Small intestine (tissue), 7 donors: ENCODE data around the gene ADAMTS2. TPM values are rescaled to one million over a fixed set of nuclear protein-coding genes. Genes with fewer than 3 reads are reported as not detected.

ENCODE experiments used
- DNase-seq, 2 donors: peaks; one replicate each; pipeline versions ENCODE4 v3.0.0 to v3.0.0-alpha.2; 2013
- FAIRE-seq: peaks from 2 replicates; lab custom pipeline; 2012; peaks lifted over from hg19 to GRCh38; lab: Jason Lieb, UNC
- H3K27ac ChIP-seq, 3 donors: one replicate each; pipeline ENCODE4 v1.5.1; 2013; ENCODE audit warnings: low read length in 2 of 3, mild to moderate bottlenecking in 2 of 3, control low read depth in 1 of 3, inconsistent platforms in 1 of 3, low read depth in 1 of 3, moderate library complexity in 1 of 3
- H3K27me3 ChIP-seq, 3 donors: one replicate each; pipeline ENCODE4 v1.6.1; 2013; ENCODE audit warnings: low read length in 3 of 3, inconsistent platforms in 1 of 3; ENCODE audit not compliant: control insufficient read depth in 3 of 3, insufficient read depth in 3 of 3
- H3K36me3 ChIP-seq, 3 donors: one replicate each; pipeline ENCODE4 v1.6.1; 2013; ENCODE audit warnings: low read length in 3 of 3, inconsistent platforms in 1 of 3, low read depth in 1 of 3, mild to moderate bottlenecking in 1 of 3, moderate library complexity in 1 of 3; ENCODE audit not compliant: control insufficient read depth in 3 of 3, insufficient read depth in 2 of 3
- H3K4me1 ChIP-seq, 3 donors: one replicate each; pipeline ENCODE4 v1.6.1; 2013; ENCODE audit warnings: low read length in 2 of 3, inconsistent platforms in 1 of 3, low read depth in 1 of 3, mild to moderate bottlenecking in 1 of 3, moderate library complexity in 1 of 3; ENCODE audit not compliant: control insufficient read depth in 3 of 3, insufficient read depth in 2 of 3
- H3K4me3 ChIP-seq, 3 donors: one replicate each; pipeline ENCODE4 v1.5.1; 2013; ENCODE audit warnings: low read length in 3 of 3, control low read depth in 1 of 3, inconsistent platforms in 1 of 3, low read depth in 1 of 3, mild to moderate bottlenecking in 1 of 3, moderate library complexity in 1 of 3
- H3K9me3 ChIP-seq, 2 donors: one replicate each; pipeline ENCODE4 v1.6.1; 2013; ENCODE audit warnings: low read depth in 1 of 2, low read length in 1 of 2; ENCODE audit not compliant: control insufficient read depth in 2 of 2, insufficient read depth in 1 of 2
- WGBS, 3 donors: extraction: QIAGEN DNeasy Blood & Tissue Kit; methylation state at CpG; one replicate each; pipeline ENCODE4 v1.1.7; 2013; 5-methylcytosine and 5-hydroxymethylcytosine counted together
- polyA plus RNA-seq, 4 donors: library from polyadenylated mRNA; stranded (reverse) in 3 of 4; unstranded in 1 of 4; fragments of 200-250 nt in 3 of 4; fragments of 120-200 nt in 1 of 4; gene quantifications; one replicate each; pipeline versions ENCODE4 v1.2.1 to v1.2.3, GENCODE V29; 2013
- donor health status: healthy with polysubstance abuse.
- donor health status: control.
- donor health status: control.
- donor health status: Bipolar disorder and iron deficiency.
- donor health status: healthy.

The ADAMTS2 gene
- polyA plus RNA-seq, 4 donors = 0.22 to 6.3 (median 2.4) TPM

GRCh38 chr5:179303451-179304200, 41.6 kb downstream of the ADAMTS2 start:
- H3K27me3 ChIP-seq = no peaks in the 10 kb centered on the region
- H3K27ac ChIP-seq = peak overlapping the region in 1 of 3 donors; percentile 6
- WGBS, 3 donors = 81 to 92% (median 85%) methylated on average over 14 of the region's 14 CpGs
- no peak for DNase-seq
- FAIRE-seq = no peak
- H3K9me3 ChIP-seq = peaks cover 0 to 3% of the 10 kb centered on the region in 2 donors
- H3K4me3 ChIP-seq = no peak overlapping the region
- H3K4me1 ChIP-seq = no peaks in the 10 kb centered on the region
- no peaks in the 10 kb centered on the region for H3K36me3 ChIP-seq

- H3K4me3 ChIP-seq = no peak overlapping the region
- DNase-seq = no peak
- no peak overlapping the region for H3K27ac ChIP-seq
- H3K27me3 ChIP-seq = no peaks in the 10 kb centered on the region
- no peaks in the 10 kb centered on the region for H3K36me3 ChIP-seq
- WGBS, 3 donors = 74 to 82% (median 81%) methylated on average over 12 to 13 of the region's 13 CpGs
- no peak for FAIRE-seq
- H3K9me3 ChIP-seq = peaks cover 0 to 7% of the 10 kb centered on the region in 2 donors
- H3K4me1 ChIP-seq = no peaks in the 10 kb centered on the region
Observed at GRCh38 chr5:179302499-179303185, 42.6 kb downstream of the ADAMTS2 start.

- peaks cover 0 to 7% of the 10 kb centered on the region in 2 donors for H3K9me3 ChIP-seq
- H3K4me3 ChIP-seq = no peak overlapping the region
- no peak for DNase-seq
- WGBS, 3 donors = 77 to 86% (median 80%) methylated on average over 17 of the region's 17 CpGs
- no peaks in the 10 kb centered on the region for H3K36me3 ChIP-seq
- no peaks in the 10 kb centered on the region for H3K27me3 ChIP-seq
- no peak for FAIRE-seq
- H3K27ac ChIP-seq = no peak overlapping the region
- no peaks in the 10 kb centered on the region for H3K4me1 ChIP-seq
Observed at GRCh38 chr5:179301796-179302195, 43.5 kb downstream of the ADAMTS2 start.

- H3K4me1 ChIP-seq = no peaks in the 10 kb centered on the region
- 89 to 94% (median 90%) methylated on average over 6 of the region's 6 CpGs for WGBS, 3 donors
Observed at GRCh38 chr5:179301376-179301775, 43.9 kb downstream of the ADAMTS2 start.

GRCh38 chr5:179300581-179301180, 44.6 kb downstream of the ADAMTS2 start:
- Histone ChIP-seq H3K27ac (no peak overlapping the region), H3K4me3 (no peak overlapping the region), H3K4me1 (no peaks in the 10 kb centered on the region), H3K36me3 (no peaks in the 10 kb centered on the region), H3K27me3 (no peaks in the 10 kb centered on the region), H3K9me3 (peaks cover 0 to 7% of the 10 kb centered on the region in 2 donors)
- WGBS, 3 donors = 59 to 68% (median 64%) methylated on average over 14 of the region's 14 CpGs
- no peak for FAIRE-seq
- DNase-seq = no peak

More at GRCh38 chr5:179301376-179301775, 43.9 kb downstream of the ADAMTS2 start:
- peaks cover 0 to 7% of the 10 kb centered on the region in 2 donors for H3K9me3 ChIP-seq
- no peaks in the 10 kb centered on the region for H3K27me3 ChIP-seq
- no peak overlapping the region for H3K4me3 ChIP-seq
- FAIRE-seq = no peak
- H3K36me3 ChIP-seq = no peaks in the 10 kb centered on the region
- no peak overlapping the region for H3K27ac ChIP-seq
- no peak for DNase-seq

- no peak for DNase-seq
- H3K27me3 ChIP-seq = no peaks in the 10 kb centered on the region
- FAIRE-seq = no peak
- peaks cover 0 to 7% of the 10 kb centered on the region in 2 donors for H3K9me3 ChIP-seq
- no peaks in the 10 kb centered on the region for H3K4me1 ChIP-seq
- H3K36me3 ChIP-seq = no peaks in the 10 kb centered on the region
- WGBS, 3 donors = 78 to 87% (median 83%) methylated on average over 14 of the region's 14 CpGs
- no peak overlapping the region for H3K27ac ChIP-seq
- H3K4me3 ChIP-seq = no peak overlapping the region
Observed at GRCh38 chr5:179298181-179298993, 46.9 kb downstream of the ADAMTS2 start.

DNA sequence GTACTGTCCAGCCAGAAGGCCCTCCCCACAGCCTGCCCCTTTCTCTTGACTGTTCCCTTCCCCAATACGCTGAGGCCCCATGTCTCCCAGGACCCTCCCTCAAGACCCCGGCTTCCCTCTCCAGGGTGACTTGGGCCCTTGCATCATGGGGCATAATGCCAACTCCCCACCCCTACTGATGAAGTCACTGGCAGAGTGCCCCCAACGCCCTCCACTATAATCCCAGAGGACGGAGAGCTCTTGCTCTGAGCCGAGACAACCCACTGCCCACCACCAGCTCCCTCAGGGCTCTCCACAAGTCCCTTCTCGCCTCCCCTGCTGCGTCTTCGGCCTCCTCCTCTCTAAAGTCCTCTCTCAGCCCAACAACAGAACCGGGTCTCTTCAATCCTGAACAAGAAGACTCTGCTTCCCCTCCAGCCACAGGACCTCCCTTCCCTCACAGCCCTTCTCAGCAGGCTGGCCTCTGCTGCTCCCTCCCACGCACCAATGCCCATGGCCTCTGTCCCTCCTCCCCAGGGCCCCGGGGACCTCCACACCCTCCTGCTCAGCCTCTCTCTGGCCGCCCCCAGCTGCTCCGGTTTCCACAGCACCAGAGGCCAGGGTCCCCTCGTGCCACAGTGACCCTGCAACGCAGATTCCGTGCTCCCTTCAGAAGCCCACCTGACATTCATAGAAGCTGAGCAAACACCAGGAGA, 47.6 kb downstream of the ADAMTS2 start:
- no peaks in the 10 kb centered on the region for H3K36me3 ChIP-seq
- DNase-seq (no peak), FAIRE-seq (no peak)
- no peaks in the 10 kb centered on the region for H3K27me3 ChIP-seq
- no peaks in the 10 kb centered on the region for H3K4me1 ChIP-seq
- no peak overlapping the region for H3K4me3 ChIP-seq
- H3K27ac ChIP-seq = no peak overlapping the region
- WGBS, 3 donors = 77 to 84% (median 81%) methylated on average over 16 of the region's 16 CpGs
- H3K9me3 ChIP-seq = peaks cover 0 to 7% of the 10 kb centered on the region in 2 donors
